Lung (tissue), 12 donors: Measurements from ENCODE around the gene CD200. TPM values are rescaled to one million over a fixed set of nuclear protein-coding genes. Genes with fewer than 3 reads are reported as not detected.

Source experiments
- ATAC-seq: fragments of 200-7000 bp; cut with Tn5 transposase; one replicate; pipeline ENCODE4 v1.9.1; 2020; ENCODE audit warnings: moderate number of reproducible peaks; ENCODE audit not compliant: insufficient read depth, low FRiP score
- DNase-seq, 3 donors: peaks; one replicate each; pipeline ENCODE4 v3.0.0-alpha.2; 2013 to 2017
- H3K27ac ChIP-seq, 2 donors: one replicate each; pipeline ENCODE4 v1.5.1; 2013; ENCODE audit warnings: mild to moderate bottlenecking in 2 of 2, moderate library complexity in 2 of 2, control low read depth in 1 of 2, inconsistent platforms in 1 of 2, low read depth in 1 of 2, low read length in 1 of 2
- H3K27me3 ChIP-seq, 3 donors: one replicate each; pipeline ENCODE4 v1.5.1; 2013; ENCODE audit warnings: low read length in 2 of 3; ENCODE audit not compliant: control insufficient read depth in 3 of 3, insufficient read depth in 3 of 3
- H3K36me3 ChIP-seq, 4 donors: one replicate each; pipeline ENCODE4 v1.5.1; 2013; ENCODE audit warnings: low read length in 4 of 4, mild to moderate bottlenecking in 1 of 4, moderate library complexity in 1 of 4; ENCODE audit not compliant: control insufficient read depth in 4 of 4, insufficient read depth in 4 of 4
- H3K4me1 ChIP-seq, 5 donors: one replicate each; pipeline ENCODE4 v1.5.1; 2013; ENCODE audit warnings: low read length in 5 of 5, mild to moderate bottlenecking in 2 of 5, moderate library complexity in 1 of 5; ENCODE audit not compliant: control insufficient read depth in 5 of 5, insufficient read depth in 5 of 5
- H3K4me3 ChIP-seq: one replicate; pipeline ENCODE4 v1.5.1; 2013; ENCODE audit warnings: mild to moderate bottlenecking, control low read depth, moderate library complexity
- H3K9ac ChIP-seq, 2 donors: one replicate each; pipeline ENCODE4 v1.5.1; 2013; ENCODE audit warnings: low read length in 2 of 2, control low read depth in 1 of 2; ENCODE audit not compliant: insufficient read depth in 1 of 2
- H3K9me3 ChIP-seq, 4 donors: one replicate each; pipeline ENCODE4 v1.5.1; 2013; ENCODE audit warnings: low read length in 3 of 4, mild to moderate bottlenecking in 1 of 4, moderate library complexity in 1 of 4; ENCODE audit not compliant: control insufficient read depth in 4 of 4, insufficient read depth in 3 of 4
- WGBS, 2 donors: extraction: QIAGEN DNeasy Blood & Tissue Kit; methylation state at CpG; one replicate each; pipeline ENCODE4 v1.1.7; 2013; 5-methylcytosine and 5-hydroxymethylcytosine counted together
- polyA plus RNA-seq, 2 donors: library from polyadenylated mRNA; stranded (reverse); fragments of 200-250 nt; gene quantifications; one replicate each; pipeline ENCODE4 v1.2.1, GENCODE V29; 2013
- total RNA-seq, 2 donors: library from RNA; depleted of rRNA in 1 of 2; stranded (reverse); fragments of >200 nt in 1 of 2; gene quantifications; one replicate each; pipeline ENCODE4 v1.2.1, GENCODE V29; 2014 to 2021
- TF ChIP-seq, protein P1 (sequence below): IDR thresholded peaks from 2 replicates; pipeline ENCODE4 v1.5.1; 2012; ENCODE audit warnings: mild to moderate bottlenecking; ENCODE audit errors: control extremely low read depth, extremely low read depth
- donor health status: control.
- donor health status: control.
- donor health status: Bipolar disorder and iron deficiency.
- donor health status: healthy.
- donor health status: DM: yes; HTN: yes; CAD: no.

CD200 gene
- total and polyA plus RNA-seq, 4 donors = 4.6 to 21.6 (median 6.0) TPM

- ATAC-seq (no peak), DNase-seq (peak in 2 of 3 donors; percentile 50 to 54)
- H3K9ac ChIP-seq = no peak overlapping the region
- 86 to 89% methylated on average over 2 of the region's 2 CpGs for WGBS, 2 donors
- H3K27ac ChIP-seq = peak overlapping the region in 1 of 2 donors; percentile 30
- H3K4me1 ChIP-seq = peaks cover 0 to 6% (median 0%) of the 10 kb centered on the region in 5 donors
- H3K36me3 ChIP-seq = peaks cover 0 to 19% (median 6%) of the 10 kb centered on the region in 4 donors
- H3K27me3 ChIP-seq = no peaks in the 10 kb centered on the region
- no peaks in the 10 kb centered on the region for H3K9me3 ChIP-seq
- TF ChIP-seq, protein P1, sequence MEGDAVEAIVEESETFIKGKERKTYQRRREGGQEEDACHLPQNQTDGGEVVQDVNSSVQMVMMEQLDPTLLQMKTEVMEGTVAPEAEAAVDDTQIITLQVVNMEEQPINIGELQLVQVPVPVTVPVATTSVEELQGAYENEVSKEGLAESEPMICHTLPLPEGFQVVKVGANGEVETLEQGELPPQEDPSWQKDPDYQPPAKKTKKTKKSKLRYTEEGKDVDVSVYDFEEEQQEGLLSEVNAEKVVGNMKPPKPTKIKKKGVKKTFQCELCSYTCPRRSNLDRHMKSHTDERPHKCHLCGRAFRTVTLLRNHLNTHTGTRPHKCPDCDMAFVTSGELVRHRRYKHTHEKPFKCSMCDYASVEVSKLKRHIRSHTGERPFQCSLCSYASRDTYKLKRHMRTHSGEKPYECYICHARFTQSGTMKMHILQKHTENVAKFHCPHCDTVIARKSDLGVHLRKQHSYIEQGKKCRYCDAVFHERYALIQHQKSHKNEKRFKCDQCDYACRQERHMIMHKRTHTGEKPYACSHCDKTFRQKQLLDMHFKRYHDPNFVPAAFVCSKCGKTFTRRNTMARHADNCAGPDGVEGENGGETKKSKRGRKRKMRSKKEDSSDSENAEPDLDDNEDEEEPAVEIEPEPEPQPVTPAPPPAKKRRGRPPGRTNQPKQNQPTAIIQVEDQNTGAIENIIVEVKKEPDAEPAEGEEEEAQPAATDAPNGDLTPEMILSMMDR = no peak
- H3K4me3 ChIP-seq = no peak overlapping the region
Observed at GRCh38 chr3:112362221-112362620, 29.3 kb downstream of the CD200 start.

DNA sequence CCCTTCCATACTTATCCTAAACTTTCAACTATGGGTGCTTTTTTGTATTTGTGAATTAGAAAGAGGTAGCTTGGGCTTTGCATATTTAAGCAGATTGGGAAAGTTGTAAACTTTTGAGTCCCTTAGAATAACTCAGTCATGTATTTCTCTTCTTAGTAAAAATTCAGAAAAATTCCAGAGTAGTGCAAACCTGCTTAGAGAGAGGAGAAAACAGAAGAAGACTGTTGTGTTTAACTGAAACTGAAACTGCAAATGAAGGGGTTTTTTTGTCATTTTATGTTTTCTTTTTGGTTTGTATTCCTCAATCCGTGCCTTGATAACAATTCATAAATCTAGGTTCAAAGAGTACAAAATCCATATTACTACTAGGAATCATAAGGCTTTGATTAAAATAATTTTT is 31.3 kb downstream of the CD200 start:
- Histone ChIP-seq H3K9ac (no peak overlapping the region), H3K27ac (peak overlapping the region in 1 of 2 donors; percentile 4), H3K27me3 (no peaks in the 10 kb centered on the region), H3K4me1 (peaks cover 0 to 6% (median 0%) of the 10 kb centered on the region in 5 donors), H3K36me3 (peaks cover 0 to 17% (median 7%) of the 10 kb centered on the region in 4 donors), H3K9me3 (no peaks in the 10 kb centered on the region), H3K4me3 (no peak overlapping the region)
- ATAC-seq (no peak), DNase-seq (no peak)
- 57 to 72% methylated on average over 1 of the region's 1 CpG for WGBS, 2 donors
- TF ChIP-seq, protein P1 = no peak

- Histone ChIP-seq H3K27ac (no peak overlapping the region), H3K36me3 (peaks cover 0 to 17% (median 7%) of the 10 kb centered on the region in 4 donors), H3K9ac (no peak overlapping the region), H3K4me3 (no peak overlapping the region), H3K27me3 (no peaks in the 10 kb centered on the region), H3K4me1 (peaks cover 0 to 6% (median 0%) of the 10 kb centered on the region in 5 donors), H3K9me3 (no peaks in the 10 kb centered on the region)
- ATAC-seq = no peak
- DNase-seq = no peak
- TF ChIP-seq, protein P1 = no peak
- WGBS, 2 donors = 88 to 92% methylated on average over 2 of the region's 2 CpGs
Observed at GRCh38 chr3:112365035-112365434, 32.1 kb downstream of the CD200 start.

GRCh38 chr3:112365636-112366035 is 32.7 kb downstream of the CD200 start:
- Histone ChIP-seq H3K4me3 (no peak overlapping the region), H3K9me3 (no peaks in the 10 kb centered on the region), H3K27me3 (no peaks in the 10 kb centered on the region), H3K4me1 (peaks cover 0 to 6% (median 0%) of the 10 kb centered on the region in 5 donors), H3K9ac (no peak overlapping the region), H3K36me3 (peaks cover 0 to 17% (median 7%) of the 10 kb centered on the region in 4 donors), H3K27ac (peak overlapping the region; percentile 31 to 33)
- TF ChIP-seq, protein P1 = no peak
- WGBS, 2 donors = 70 to 79% methylated on average over 3 of the region's 3 CpGs
- ATAC-seq = no peak
- no peak for DNase-seq
